HG02938 (cell line): ENCODE results near the gene PPT2.

Experiments
- ATAC-seq: cut with Tn5 transposase; IDR thresholded peaks from one replicate; pipeline ENCODE4 v1.9.1; 2021; ENCODE audit warnings: mild to moderate bottlenecking, moderate library complexity; ENCODE audit not compliant: unreplicated experiment

The PPT2 gene

DNA sequence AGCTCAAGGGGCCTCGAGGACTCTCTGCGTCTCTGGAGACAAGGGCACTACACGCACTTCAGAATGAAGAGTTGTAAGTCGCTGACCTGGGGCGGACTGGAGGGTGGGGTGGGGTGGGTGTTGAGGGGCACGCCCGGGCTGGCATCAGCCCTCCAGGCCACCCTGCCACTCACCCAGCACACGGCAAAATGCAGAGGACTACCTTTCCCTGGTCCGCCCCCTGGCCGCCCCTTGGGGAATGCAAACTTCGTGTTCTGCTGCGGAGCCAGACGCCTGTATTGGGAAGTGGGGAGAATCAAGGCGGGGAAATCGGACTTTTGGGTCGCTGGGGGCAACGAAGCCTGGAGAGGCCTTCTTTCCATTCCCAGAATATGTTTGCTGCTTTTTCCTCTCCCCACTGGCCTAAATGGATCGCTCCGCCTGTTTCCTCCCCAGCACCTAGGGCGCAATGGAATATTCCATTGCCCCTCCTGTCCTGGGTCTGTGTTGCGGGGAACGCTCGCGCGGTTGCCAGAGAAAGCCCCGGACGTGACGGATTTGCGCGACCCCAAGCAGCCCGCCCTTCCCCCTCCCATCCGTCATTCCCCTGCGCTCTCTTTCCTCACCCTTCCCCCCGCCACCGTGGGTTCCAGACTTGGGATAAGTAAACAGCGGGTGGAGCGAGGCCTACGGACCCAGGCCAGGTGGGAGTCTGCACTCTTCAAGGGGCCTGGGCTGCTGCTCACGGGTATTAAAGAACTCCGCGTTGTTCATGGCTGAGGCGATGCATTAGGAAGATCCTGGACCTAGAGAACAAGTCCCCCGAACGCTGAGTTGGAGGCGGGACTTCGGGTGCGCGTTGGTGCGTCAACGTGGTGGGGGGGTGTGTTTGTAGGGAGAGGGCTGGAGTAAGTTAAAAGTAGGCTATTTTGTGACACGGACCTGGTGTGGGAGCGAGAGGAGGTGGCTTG is at the start of gene PPT2:
Gene PPT2, plus strand, starts transcription at position 578 of the 950 bp plus-strand sequence. CDS start 454 bp downstream, outside the sequence.
- no peak for ATAC-seq

- ATAC-seq: no peak
Observed at GRCh38 chr6:32105433-32105832, 48.5 kb upstream of the PPT2 start.

GRCh38 chr6:32107406-32107805 is 46.5 kb upstream of the PPT2 start:
- no peak for ATAC-seq

DNA sequence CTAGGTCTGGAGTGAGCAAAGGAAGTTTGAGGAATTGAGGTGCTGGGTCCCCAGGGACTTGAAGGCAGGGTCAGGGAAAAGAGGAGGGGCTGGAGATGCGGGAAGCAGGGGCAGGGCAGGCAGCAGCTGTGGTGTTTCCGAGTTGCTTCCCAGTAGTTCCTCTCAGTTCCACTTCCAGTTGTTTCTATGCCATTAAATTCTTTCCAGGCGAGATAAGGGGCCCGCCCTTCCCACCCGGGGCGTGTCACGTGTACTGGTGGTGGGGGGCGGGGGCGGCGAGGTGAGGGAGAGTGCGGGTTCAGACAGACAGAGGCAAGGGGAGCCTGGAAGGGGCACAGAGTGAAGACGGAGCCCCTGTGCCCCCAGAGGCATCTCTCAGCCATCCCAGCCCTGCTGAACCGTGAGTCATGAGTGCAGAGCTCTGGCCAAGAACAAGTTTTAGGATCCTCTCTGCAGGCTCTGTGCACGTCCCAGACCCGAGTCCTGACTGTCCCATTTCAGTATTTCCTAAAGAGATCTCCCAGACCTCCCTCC is 45.8 kb upstream of the PPT2 start:
- ATAC-seq: no peak

DNA sequence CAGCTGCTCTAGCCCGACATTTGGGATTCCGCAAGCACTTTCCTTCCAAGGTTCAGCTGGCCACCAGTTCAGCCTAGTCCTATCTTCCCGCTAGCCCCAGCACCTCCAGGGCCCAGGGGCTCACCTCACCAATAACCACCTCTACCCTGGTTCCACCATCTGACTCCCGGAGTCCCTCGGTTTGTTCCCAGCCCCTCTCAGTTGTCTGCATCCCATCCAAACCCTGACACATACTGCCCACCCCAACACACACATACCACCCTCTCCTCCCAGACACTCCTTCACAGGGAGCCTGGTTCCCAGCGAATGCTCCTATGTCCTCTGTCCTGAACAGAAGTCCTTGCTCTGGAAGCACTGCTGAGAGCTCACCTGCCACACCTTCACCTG is 45.2 kb upstream of the PPT2 start:
- no peak for ATAC-seq

GRCh38 chr6:32109114-32109764 is 44.7 kb upstream of the PPT2 start, which contains the start of gene TNXB:
Gene TNXB, minus strand, starts transcription at chr6:32109338. Its CDS starts 11,140 bp downstream, at chr6:32098198.
- ATAC-seq: no peak

- no peak for ATAC-seq
Observed at GRCh38 chr6:32109765-32110160, 44.2 kb upstream of the PPT2 start.

GRCh38 chr6:32110632-32111031 is 43.3 kb upstream of the PPT2 start:
- ATAC-seq: no peak

- no peak for ATAC-seq
Observed at GRCh38 chr6:32111424-32112066, 42.4 kb upstream of the PPT2 start.

- no peak for ATAC-seq
Observed at GRCh38 chr6:32112431-32112980, 41.4 kb upstream of the PPT2 start.

GRCh38 chr6:32113386-32114352 is 40.3 kb upstream of the PPT2 start:
- no peak for ATAC-seq

GRCh38 chr6:32114796-32115195 is 39.1 kb upstream of the PPT2 start:
- no peak for ATAC-seq

- no peak for ATAC-seq
Observed at GRCh38 chr6:32115623-32116022, 38.3 kb upstream of the PPT2 start.

DNA sequence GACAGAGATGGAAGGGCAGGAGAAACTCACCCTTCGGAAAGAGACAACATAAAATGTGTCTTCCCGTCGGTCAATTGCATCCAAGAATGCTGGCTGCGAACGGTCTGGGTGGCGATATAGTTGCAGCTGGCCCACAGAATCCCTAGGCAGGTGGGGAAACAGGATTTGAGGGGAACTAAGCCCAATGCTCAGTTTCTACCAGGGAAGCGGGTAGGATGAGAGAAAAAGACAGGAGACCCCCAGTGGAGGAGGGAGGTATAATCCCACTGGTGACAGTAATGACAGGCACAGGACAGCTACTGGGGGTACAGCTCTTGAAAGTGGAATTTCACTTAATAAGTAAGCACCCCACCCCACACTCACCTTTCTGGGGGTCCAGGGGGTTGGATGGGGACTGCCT is 37.3 kb upstream of the PPT2 start:
- no peak for ATAC-seq

- ATAC-seq: no peak
Observed at GRCh38 chr6:32117461-32117860, 36.5 kb upstream of the PPT2 start.

GRCh38 chr6:32118782-32119628 is 34.9 kb upstream of the PPT2 start:
- ATAC-seq: no peak

- ATAC-seq: no peak
Observed at GRCh38 chr6:32120573-32121059, 33.3 kb upstream of the PPT2 start.

GRCh38 chr6:32123681-32124080 is 30.3 kb upstream of the PPT2 start:
- ATAC-seq: no peak

DNA sequence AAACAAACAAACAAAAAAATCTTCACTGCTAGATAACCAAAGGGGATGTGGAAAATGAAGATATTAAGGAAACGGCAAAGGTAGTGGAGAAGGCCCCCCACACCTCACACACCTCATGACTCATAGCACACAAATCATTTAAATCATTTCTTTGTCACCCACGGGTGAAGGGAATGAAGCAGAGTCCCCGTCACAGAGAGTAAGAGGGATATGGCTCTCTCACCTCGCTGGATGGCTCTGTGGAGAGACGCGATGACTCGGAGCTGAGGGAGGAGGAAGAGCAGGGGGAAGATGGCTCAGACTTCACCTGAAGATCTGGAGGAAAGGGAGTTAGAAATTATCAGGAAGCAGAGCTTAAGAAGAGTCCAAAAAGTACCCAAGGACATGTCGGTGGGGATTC is 27.1 kb upstream of the PPT2 start:
- no peak for ATAC-seq
